K562 (cell line): ENCODE measurements around the gene SPDEF. TPM values are rescaled to one million over a fixed set of nuclear protein-coding genes. Genes with fewer than 3 reads are reported as not detected.

Experiments
- ATAC-seq: fragments of 200-7000 bp; cut with Tn5 transposase; 3 replicates; pipeline ENCODE4 v1.9.1; 2020; ENCODE audit warnings: moderate library complexity
- BruUV-seq: library from RNA; stranded (reverse); fragments of 400-500 nt; replicated peaks from 2 replicates; lab custom pipeline; 2021; lab: Mats Ljungman, UMichigan
- CTCF ChIA-PET: fragments of 300-600 bp; formaldehyde crosslinking; extraction: SDS; loops from one replicate; lab custom pipeline; 2021; ENCODE audit warnings: low intra/inter-chr PET ratio; lab: Yijun Ruan, JAX
- POLR2A ChIA-PET: fragments of 300-600, 350-650 bp; sonication (Branson Sonifier 250); formaldehyde crosslinking; extraction: SDS; loops from one replicate; lab custom pipeline; 2021; ENCODE audit warnings: antibody characterized with exemption, inconsistent platforms; lab: Yijun Ruan, JAX
- DNase-seq, 4 experiments: peaks; one replicate each; pipeline versions ENCODE4 v3.0.0 to v3.0.0-alpha.2; 2011 to 2018; ENCODE audit warnings: low spot score in 3 of 4, mixed read lengths in 3 of 4; ENCODE audit errors: extremely low read depth in 1 of 4
- FAIRE-seq: peaks from 2 replicates; lab custom pipeline; 2011; peaks lifted over from hg19 to GRCh38; lab: Jason Lieb, UNC
- H2AFZ ChIP-seq: 2 replicates; pipeline ENCODE4 v1.6.0; 2011; ENCODE audit warnings: low read depth, low read length, control low read depth, inconsistent platforms
- H3K27ac ChIP-seq: fragments of 200-600 bp; 3 replicates; pipeline ENCODE4 v1.8.0; 2011; ENCODE audit warnings: low read depth, mild to moderate bottlenecking, control low read depth, inconsistent platforms, low read length, moderate library complexity, mixed read lengths; ENCODE audit errors: extremely low read depth
- H3K27me3 ChIP-seq, 2 experiments: fragments of 300-600 bp in 1 of 2; 2 replicates in 1 of 2; 3 replicates in 1 of 2; pipeline versions ENCODE4 v1.6.0 to v1.8.0; 2011; ENCODE audit warnings: inconsistent platforms in 2 of 2, low read length in 2 of 2, mild to moderate bottlenecking in 1 of 2, mixed read lengths in 1 of 2, moderate library complexity in 1 of 2; ENCODE audit not compliant: control insufficient read depth in 2 of 2, insufficient read depth in 2 of 2
- H3K36me3 ChIP-seq: fragments of 300-600 bp; 3 replicates; pipeline ENCODE4 v1.8.0; 2011; ENCODE audit warnings: mild to moderate bottlenecking, low read length, inconsistent platforms; ENCODE audit not compliant: control insufficient read depth, insufficient read depth
- H3K4me1 ChIP-seq, 2 experiments: fragments of 200-600 bp in 1 of 2; replicated peaks in 1 of 2; 2 replicates in 1 of 2; 3 replicates in 1 of 2; pipeline versions ENCODE4 v1.5.1 to v1.8.0; 2011; ENCODE audit warnings: inconsistent platforms in 2 of 2, low read length in 2 of 2, mild to moderate bottlenecking in 1 of 2, mixed read lengths in 1 of 2, moderate library complexity in 1 of 2; ENCODE audit not compliant: control insufficient read depth in 2 of 2, insufficient read depth in 2 of 2
- H3K4me2 ChIP-seq: 2 replicates; pipeline ENCODE4 v1.6.1; 2011; ENCODE audit warnings: low read length, control low read depth, inconsistent platforms, mixed read lengths; ENCODE audit not compliant: insufficient read depth
- H3K4me3 ChIP-seq: fragments of 200-600 bp; sonication (generic), shearing (Covaris generic); 2 replicates; pipeline ENCODE4 v1.5.1; 2016; ENCODE audit warnings: control low read depth, inconsistent platforms
- H3K79me2 ChIP-seq: fragments of 200-600 bp; 3 replicates; pipeline ENCODE4 v1.8.0; 2011; ENCODE audit warnings: low read length, inconsistent platforms; ENCODE audit not compliant: control insufficient read depth, insufficient read depth
- H3K9ac ChIP-seq, 2 experiments: 2 replicates each; pipeline versions ENCODE4 v1.6.0 to v1.6.1; 2011; ENCODE audit warnings: low read depth in 2 of 2, low read length in 2 of 2, control low read depth in 1 of 2, inconsistent platforms in 1 of 2, mild to moderate bottlenecking in 1 of 2, mixed read lengths in 1 of 2; ENCODE audit not compliant: insufficient read depth in 1 of 2
- H3K9me1 ChIP-seq: one replicate; pipeline ENCODE4 v1.6.0; 2011; ENCODE audit warnings: inconsistent platforms, mild to moderate bottlenecking, low read length, moderate library complexity; ENCODE audit not compliant: control insufficient read depth, insufficient read depth
- H3K9me3 ChIP-seq: replicated peaks from 2 replicates; pipeline ENCODE4 v1.5.1; 2011; ENCODE audit warnings: low read depth, low read length, inconsistent platforms; ENCODE audit not compliant: control insufficient read depth, insufficient read depth
- H4K20me1 ChIP-seq: replicated peaks from 2 replicates; pipeline ENCODE4 v1.6.1; 2011; ENCODE audit warnings: low read length, inconsistent platforms, mixed read lengths; ENCODE audit not compliant: control insufficient read depth, insufficient read depth
- ADNP ChIP-seq: fragments of 200-800 bp; sonication (Bioruptor generic); IDR thresholded peaks from 2 replicates; pipeline ENCODE4 v1.6.1; 2016; ENCODE audit warnings: missing genetic modification characterization, missing compliant biosample characterization
- BCOR ChIP-seq: fragments of 450-650 bp; IDR thresholded peaks from 2 replicates; pipeline ENCODE4 v1.6.1; 2016
- KDM1A ChIP-seq, 2 experiments: fragments of 450-650 bp; IDR thresholded peaks; 2 replicates each; pipeline ENCODE4 v1.6.1; 2016; ENCODE audit warnings: mild to moderate bottlenecking in 2 of 2
- RBM25 ChIP-seq: fragments of 200-400 bp; formaldehyde crosslinking; IDR thresholded peaks from 2 replicates; pipeline ENCODE4 v1.6.1; 2018; ENCODE audit warnings: low read length, low read depth, moderate library complexity; ENCODE audit not compliant: severe bottlenecking
- SMARCA5 ChIP-seq: fragments of 450-650 bp; IDR thresholded peaks from 2 replicates; pipeline ENCODE4 v1.6.1; 2016
- ZNF146 ChIP-seq: IDR thresholded peaks from one replicate; pipeline ENCODE4 v1.6.1; 2018; ENCODE audit warnings: missing compliant biosample characterization; ENCODE audit not compliant: unreplicated experiment
- ZNF740 ChIP-seq, 3 experiments: fragments of 200-800 bp in 1 of 3; sonication (Bioruptor generic) in 1 of 3; sonication (generic) in 1 of 3; formaldehyde crosslinking in 1 of 3; IDR thresholded peaks; 2 replicates each; pipeline versions ENCODE4 v1.6.1 to v1.8.0; 2016 to 2022; ENCODE audit warnings: mild to moderate bottlenecking in 2 of 3, missing compliant biosample characterization in 2 of 3, missing genetic modification characterization in 2 of 3, missing genetic modification reagents in 1 of 3
- ZNF79 ChIP-seq: fragments of 250-450 bp; sonication (Bioruptor Pico); IDR thresholded peaks from 2 replicates; pipeline ENCODE4 v1.4.0; 2020; ENCODE audit warnings: low read depth, mild to moderate bottlenecking, moderate library complexity
- WGBS: fragments of 100-300 bp; shearing (Covaris generic); methylation state at CpG from one replicate; pipeline ENCODE4 v1.1.6; 2016; ENCODE audit warnings: low coverage, mixed read lengths; ENCODE audit not compliant: insufficient coverage; ENCODE audit errors: missing lambda C conversion rate; 5-methylcytosine and 5-hydroxymethylcytosine counted together
- in situ Hi-C: fragments of 300-500 bp; cut with MboI; formaldehyde crosslinking; loops from 4 replicates; pipeline ENCODE4 v1.15.0; 2018; ENCODE audit warnings: inconsistent platforms, mixed read lengths
- intact Hi-C: fragments of 100-400 bp; cut with micrococcal nuclease; formaldehyde crosslinking; loops from 2 replicates; pipeline ENCODE4 v1.14.2; 2022
- polyA plus RNA-seq, 8 experiments: library from polyadenylated mRNA; depleted of rRNA in 4 of 8; stranded (reverse) in 5 of 8; unstranded in 3 of 8; fragments of >200 nt; fragmentation: Nextera tagmentation in 2 of 8; fragmentation: Illumina TruSeq in 1 of 8; extraction: Ambion mirVana in 2 of 8; extraction: Trizol in 1 of 8; gene quantifications; 2 replicates each; pipeline versions ENCODE4 v1.2.1 to v1.2.3, GENCODE V29; 2011 to 2014; ENCODE audit warnings: inconsistent platforms in 1 of 8, missing spikeins in 1 of 8
- total RNA-seq, 7 experiments: library from RNA; depleted of rRNA in 6 of 7; stranded (reverse); fragments of >200 nt in 6 of 7; fragmentation: Illumina TruSeq in 2 of 7; extraction: Trizol in 2 of 7; gene quantifications; 2 replicates each; pipeline versions ENCODE4 v1.2.1 to v1.2.3, GENCODE V29; 2011 to 2021; ENCODE audit warnings: low replicate concordance in 1 of 7
- TF ChIP-seq, protein P1 (sequence below): sonication (generic); formaldehyde crosslinking; IDR thresholded peaks from 2 replicates; pipeline ENCODE4 v1.8.0; 2022; ENCODE audit warnings: missing genetic modification reagents, mild to moderate bottlenecking, borderline replicate concordance

The SPDEF gene
- total and polyA plus RNA-seq, 9 of the 15 experiments (the other 6 are each of a cell fraction or from before 2014, with no cell fraction given): 0.04 to 0.12 (median 0.11) TPM; not detected in 5

DNA sequence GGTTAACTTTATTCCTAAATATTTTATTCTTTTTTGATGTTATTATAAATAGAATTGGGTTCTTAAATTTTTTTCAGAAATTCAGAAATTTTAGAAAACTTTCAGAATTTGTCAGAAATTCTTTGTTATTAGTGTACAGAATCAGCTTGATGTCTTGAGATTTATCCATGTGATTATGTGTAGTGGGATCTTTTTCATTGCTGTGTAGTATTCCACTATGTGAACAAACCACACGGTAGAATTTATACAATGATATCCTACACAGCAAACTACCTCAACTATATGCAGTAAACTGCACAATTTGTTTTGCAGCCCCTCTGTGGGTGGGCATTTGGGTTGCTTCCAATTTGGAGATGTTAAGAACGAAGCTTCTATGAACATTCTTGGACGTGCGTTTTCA is 46.3 kb downstream of the SPDEF start:
- POLR2A ChIA-PET: no interaction called here
- Histone ChIP-seq H3K36me3 (no peaks in the 10 kb centered on the region), H3K9me1 (peaks cover 4% of the 10 kb centered on the region), H3K79me2 (no peaks in the 10 kb centered on the region), H3K4me1 (peaks cover 10 to 17% of the 10 kb centered on the region in 2 experiments; a peak in 4 of 5 replicates), H3K4me2 (no peak overlapping the region), H3K9ac (no peak overlapping the region), H3K27me3 (no peaks in the 10 kb centered on the region), H2AFZ (no peak overlapping the region), H3K4me3 (no peak overlapping the region), H4K20me1 (no peaks in the 10 kb centered on the region), H3K27ac (no peak overlapping the region), H3K9me3 (no peaks in the 10 kb centered on the region)
- intact Hi-C loops: no loop called here
- TF ChIP-seq SMARCA5 (peak; percentile 31; the same call in 1 of the 2 replicates), BCOR (peak; percentile 20; the same call in 1 of the 2 replicates), ADNP (tag) (peak; percentile 62), ZNF740 (CRISPR knock-in tag; IDR thresholded peaks at IDR 0.05) (no peak), ZNF740 (tag; IDR thresholded peaks at IDR 0.05) (no peak), KDM1A (IDR thresholded peaks at IDR 0.05) (peak in 1 of 2 experiments; percentile 58; a peak in 2 of 4 replicates), ZNF146 (CRISPR knock-in tag) (peak; percentile 99), RBM25 (peak; percentile 75), ZNF79 (CRISPR knock-in tag) (no peak)
- TF ChIP-seq, protein P1, sequence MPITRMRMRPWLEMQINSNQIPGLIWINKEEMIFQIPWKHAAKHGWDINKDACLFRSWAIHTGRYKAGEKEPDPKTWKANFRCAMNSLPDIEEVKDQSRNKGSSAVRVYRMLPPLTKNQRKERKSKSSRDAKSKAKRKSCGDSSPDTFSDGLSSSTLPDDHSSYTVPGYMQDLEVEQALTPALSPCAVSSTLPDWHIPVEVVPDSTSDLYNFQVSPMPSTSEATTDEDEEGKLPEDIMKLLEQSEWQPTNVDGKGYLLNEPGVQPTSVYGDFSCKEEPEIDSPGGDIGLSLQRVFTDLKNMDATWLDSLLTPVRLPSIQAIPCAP (CRISPR knock-in tag): no peak
- FAIRE-seq: no peak
- CTCF ChIA-PET: no interaction called here
- no peak for ATAC-seq
- in situ Hi-C loops: no loop called here
- WGBS: 87% methylated on average over 4 of the region's 4 CpGs
- no TSS peak for BruUV-seq
- DNase-seq: no peak
